ENCODE data around the gene P2RY6.

GRCh38 chr11:73310661-73311393 is 38.7 kb downstream of the P2RY6 start:
- no peak for TF ChIP-seq GATA2 (IDR thresholded peaks at IDR 0.05; ENCODE audit: low read depth, low read length)
- no peak for TF ChIP-seq GATA3 (IDR thresholded peaks at IDR 0.05; ENCODE audit: low read depth, low read length)

Data from SH-SY5Y (cell line).